OCI-LY7 (cell line): ENCODE measurements around the gene LRFN2.

ENCODE experiments used
- CTCF ChIP-seq: fragments of 200-600 bp; sonication (generic); conservative IDR thresholded peaks from 2 replicates; pipeline ENCODE4 v1.5.1; 2014; ENCODE audit warnings: mild to moderate bottlenecking, antibody characterized with exemption, low read length, moderate library complexity, mixed read lengths
- EZH2phosphoT487 ChIP-seq: fragments of 200-600 bp; sonication (generic); IDR thresholded peaks from 2 replicates; pipeline ENCODE4 v1.6.1; 2018; ENCODE audit warnings: low read depth, borderline replicate concordance, mild to moderate bottlenecking, mixed run types, antibody characterized with exemption, low read length, moderate library complexity, mixed read lengths

DNA sequence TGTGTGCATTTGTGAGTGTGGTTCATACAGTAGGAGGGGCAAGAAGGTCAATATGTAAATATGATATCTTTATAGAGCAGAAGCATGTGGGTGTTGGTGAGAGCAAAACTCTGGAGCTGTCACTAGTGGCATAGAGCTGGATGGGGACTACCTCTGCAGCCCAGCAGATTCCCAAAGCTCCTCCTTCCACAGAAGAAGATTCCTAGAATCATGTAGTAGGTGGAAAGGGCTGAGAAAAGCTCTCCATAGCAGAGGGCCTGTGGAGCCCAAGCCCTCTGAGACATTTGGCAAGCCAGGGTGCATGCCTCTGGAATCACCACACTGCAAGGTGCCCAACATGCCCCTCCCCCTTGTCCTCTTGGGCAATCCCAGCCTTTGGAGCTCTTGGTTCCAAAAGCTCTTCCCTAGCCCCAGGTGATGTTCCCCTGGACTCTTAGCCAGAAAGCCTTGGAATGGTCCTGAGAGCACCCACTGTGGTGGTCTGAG is 233.2 kb downstream of the LRFN2 start:
- TF ChIP-seq CTCF (no peak), EZH2phosphoT487 (no peak)
